GM18858 (cell line): ENCODE measurements around the gene DHRS2.

Experiments used
- ATAC-seq: cut with Tn5 transposase; IDR thresholded peaks from one replicate; pipeline ENCODE4 v1.9.1; 2021; ENCODE audit not compliant: unreplicated experiment

The DHRS2 gene

DNA sequence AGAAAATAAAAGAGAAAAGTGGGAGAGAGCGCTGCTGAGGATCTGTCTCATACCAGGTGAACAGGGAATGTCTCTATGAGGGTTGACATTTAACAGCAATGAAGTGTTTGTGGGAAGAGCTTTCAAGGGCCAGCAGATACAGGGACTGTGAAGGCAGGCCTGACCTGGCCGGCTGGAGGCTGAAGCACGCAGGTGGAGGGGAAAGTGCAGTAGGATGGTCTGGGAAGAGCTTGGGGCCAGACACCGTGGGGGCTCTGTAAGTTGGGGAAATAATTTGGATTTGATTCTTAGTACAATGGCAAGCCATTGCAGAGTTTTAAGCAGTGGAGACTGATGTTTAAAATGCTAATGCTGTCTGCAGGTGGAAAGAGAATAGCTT, 23.8 kb upstream of the DHRS2 start:
- ATAC-seq, result no peak

DNA sequence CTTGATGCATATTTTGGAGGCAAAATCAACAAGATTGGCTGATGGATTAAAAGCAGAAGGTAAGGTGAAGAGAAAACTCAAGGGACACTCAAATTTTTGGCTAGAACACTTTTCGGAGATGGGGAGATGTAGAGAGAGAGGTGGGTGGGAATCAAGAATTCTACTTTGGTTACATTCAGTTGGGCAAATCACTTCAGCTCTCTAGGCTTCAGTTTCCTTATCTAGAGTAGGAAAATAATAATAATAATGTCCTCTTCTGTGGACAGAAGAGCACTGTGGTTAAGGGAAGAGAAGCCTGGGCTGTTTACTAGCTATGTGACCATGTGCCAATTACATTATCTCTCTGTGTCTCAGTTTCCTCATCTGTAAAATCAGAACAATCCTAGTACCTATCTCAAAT, 23.4 kb upstream of the DHRS2 start:
- ATAC-seq, result no peak

DNA sequence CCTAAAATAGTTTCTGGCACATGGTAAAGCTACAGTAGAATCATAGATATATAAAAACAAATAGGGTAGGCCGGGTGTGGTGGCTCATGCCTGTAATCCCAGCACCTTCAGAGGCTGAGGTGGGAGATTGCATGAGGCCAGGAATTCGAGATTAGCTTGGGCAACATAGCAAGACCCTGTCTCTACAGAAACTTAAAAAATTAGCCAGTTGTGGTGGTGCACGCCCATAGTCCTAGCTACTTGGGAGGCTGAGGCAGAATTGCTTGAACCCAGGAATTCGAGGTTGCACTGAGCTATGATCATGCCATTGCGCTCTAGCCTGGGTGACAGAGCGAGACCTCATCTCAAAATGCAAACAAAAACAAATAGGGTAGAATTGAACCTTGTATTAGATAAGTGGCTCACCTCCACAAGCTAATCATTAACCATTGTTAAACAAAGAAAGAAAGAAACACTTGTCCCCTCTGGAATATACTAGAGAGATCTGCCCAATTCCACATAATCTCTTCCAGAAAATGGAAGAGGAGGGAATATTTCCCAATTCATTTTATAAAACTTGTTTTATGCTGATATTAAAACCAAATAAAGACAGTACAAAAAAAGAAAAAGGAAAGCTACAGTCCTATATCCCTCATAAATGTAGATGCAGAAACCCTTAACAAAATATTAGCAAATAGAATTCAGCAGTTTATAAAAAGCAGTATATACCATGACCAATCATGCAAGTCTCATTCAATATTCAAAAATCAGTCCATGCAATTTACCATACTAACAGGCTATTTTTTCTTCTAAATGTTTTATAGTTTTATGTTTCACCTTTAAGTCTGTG, 22.7 kb upstream of the DHRS2 start:
- no peak for ATAC-seq

DNA sequence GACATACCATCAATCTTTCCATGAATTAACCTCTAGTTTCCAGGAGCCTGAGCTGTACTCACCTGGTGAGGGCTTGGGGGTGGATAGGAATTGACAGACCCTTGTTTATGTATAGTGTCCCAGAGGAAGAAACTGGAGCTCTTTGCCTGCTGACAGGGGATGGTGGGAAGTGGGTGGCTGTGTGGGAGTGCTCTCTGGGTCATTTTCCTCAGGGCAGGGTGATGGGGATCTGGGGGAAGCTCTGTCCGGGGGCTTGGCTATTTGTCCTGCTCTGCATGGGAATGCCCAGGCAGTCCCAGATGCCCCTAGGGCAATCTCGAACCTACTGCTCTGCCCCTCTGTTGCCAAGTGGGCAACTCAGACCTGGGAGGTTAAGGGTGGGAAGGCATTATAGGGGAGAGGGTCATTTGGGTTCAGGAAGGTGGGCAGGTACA, 21.8 kb upstream of the DHRS2 start:
- ATAC-seq, result no peak

DNA sequence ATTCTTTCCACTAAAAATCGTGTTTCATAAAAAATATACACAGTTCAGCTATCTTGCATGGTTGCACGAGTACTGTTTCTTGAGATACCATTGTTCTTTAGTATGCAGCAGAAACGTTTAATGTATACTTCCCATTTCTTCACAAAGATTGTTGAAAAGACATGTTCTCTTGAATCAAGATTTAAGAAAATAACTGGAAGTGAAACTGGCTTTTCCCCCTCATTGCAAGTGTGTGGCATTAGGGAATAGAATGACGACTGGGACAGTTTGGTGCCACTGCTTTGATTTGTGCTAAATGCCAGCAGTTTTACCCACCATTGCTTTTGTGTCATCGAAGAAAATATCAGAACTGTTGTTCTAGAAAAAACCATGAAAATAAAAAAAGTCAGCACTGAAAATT, 20.3 kb upstream of the DHRS2 start:
- ATAC-seq, result no peak

DNA sequence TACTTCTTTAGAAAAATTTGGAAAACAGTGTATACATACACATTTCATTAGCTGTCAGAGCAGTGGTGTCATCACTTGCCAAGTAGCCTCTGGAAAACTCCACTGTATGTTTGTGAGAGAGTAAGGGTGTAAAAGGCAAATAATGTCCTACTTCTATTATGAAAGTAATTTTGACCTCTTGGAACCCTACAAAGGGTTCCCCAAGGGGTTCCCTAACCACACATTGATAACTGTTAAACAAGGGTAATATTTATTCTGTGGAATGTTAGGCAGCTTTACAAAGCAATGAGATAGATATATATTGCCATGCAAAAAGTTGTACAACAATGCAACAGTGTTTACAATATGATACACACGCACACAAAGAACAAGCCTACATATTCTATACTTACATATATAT, 18.6 kb upstream of the DHRS2 start:
- ATAC-seq, result no peak

DNA sequence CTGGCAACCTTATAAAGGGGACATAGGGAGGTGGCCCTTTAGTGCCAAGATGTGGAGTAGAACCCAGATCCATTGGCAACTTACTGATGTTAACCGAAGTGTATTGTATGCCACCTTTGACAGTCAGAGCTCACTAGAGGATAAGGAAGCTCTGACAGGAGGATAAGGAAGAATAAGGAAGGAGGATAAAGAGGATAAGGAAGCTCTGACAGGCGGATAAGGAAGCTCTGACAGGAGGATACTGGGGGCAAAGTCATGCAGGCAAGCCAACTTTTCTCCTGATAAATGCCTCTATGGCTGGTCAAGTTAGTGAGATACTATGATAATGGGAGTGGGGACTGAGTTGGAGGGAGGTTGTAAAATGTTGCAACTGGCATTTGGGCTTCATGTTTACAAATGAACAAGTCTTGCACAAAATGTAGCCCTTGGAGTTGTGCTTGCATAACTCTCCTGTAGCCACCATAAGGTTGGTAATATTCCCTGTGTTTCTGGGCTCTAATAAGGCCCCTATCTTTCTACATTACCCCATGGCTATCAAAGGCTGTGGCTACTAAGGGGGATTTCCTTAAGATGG, 17.7 kb upstream of the DHRS2 start:
- no peak for ATAC-seq

DNA sequence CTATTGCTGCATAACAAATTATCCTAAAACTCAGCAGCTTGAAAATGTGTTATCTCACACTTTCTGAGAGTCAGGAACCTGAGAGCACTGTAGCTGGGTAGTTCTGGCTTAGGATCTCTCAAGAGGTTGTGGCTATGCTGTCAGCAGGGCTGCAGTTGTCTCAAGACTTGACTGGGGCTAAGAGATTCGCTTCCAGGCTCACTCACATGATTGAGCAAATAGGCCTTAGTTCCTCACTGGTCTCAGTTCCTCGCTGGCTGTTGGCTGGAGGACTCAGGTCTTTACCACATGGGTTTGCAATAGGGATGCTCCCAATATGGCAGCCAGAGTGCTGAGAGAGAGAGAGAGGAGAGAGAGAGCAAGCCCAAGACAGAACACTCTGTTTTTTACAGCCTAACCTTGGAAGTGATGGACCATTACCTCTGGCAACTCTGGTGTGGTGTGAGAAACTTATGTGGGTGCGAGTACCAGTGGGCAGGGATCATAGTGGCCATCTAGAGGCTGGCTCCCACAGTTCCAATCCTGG, 15.9 kb upstream of the DHRS2 start:
- no peak for ATAC-seq

DNA sequence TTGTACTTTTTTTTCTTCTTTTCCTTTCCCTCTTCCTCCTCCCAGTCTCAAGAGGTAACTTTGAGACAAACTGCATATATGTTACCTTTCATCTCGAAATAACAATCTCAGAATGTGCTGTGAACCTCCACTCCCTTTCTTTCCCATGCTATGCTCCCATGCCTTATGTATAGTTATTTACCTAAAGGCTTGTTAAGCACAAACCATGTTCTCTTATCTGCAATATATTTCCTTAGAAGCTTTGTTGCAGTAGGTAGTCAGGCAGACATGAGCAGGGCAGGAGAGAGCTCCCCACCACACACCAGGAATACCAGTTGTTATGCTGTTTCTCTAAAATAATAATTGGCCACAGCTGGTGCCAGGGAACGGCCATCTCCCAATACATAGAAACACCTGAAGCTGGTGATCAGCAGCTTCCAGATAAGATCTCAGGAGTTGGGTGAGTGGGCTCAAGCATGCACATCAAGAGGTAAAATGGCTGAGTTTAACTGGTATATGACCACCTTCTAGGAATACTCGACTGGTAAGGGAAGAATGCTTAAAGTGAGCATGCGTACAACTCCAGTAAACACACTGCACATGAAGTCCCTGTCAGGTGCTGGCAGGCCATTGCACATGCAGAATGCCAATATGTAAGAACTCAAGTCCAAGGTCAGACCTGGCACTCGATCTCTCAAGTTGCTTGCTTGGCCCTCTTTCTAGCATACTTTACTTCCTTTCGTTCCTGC, 14.8 kb upstream of the DHRS2 start:
- ATAC-seq, result no peak

DNA sequence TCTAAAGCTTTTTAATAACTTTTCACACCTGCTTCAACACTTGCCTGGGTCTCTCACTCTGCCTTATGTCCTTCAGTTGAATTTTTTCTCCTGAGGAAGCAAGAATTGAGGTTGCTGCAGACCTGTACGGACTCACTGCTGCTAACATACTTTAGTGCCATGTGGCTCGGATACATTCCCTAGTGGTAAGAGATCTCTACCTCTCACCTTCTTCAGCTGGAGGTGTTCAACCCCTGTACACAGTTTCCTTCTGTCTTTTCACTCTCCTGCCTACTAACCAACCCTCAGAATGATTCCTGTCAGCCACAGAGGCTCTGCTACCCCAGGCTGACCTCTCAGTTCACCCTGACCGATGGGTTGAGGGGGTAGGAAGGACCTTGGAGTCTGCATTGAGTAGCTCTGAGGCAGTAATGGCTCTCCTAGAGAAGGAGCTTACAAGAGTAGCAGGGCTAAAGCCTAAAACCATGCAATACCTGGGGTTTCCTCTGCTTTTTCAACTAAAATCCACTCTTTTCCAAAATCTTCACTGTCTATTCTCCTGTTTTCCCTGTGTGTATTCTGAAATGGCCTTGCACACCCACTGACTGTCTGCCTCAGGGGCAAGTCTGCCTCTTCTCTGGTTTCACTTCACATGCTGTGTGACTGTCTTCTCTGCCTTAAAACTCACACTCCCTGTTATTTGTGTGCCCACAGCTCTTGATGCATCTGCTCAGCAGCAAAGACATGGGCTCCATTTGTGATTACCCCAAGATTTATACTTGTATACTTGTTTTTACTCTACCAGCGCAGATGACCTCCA, 14.0 kb upstream of the DHRS2 start:
- ATAC-seq, result no peak

DNA sequence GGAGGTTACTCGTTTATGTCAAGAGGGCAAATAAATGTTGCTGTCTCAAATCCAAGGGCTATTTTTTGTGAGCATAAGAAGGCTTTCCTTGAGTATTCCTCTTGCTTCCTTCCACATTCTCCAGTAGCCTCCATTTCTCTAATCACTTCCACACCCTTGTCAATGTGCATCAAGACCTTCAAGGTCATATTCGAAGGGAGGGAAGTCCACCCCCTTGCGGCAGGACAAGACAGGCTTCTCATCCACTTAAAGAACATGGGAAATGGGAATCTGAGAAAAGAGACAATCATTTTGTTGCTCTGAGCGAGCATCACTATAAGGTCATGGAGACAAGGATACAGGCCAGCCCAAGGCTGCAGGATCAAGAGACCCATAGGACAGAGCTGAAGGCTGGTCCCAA, 13.2 kb upstream of the DHRS2 start:
- ATAC-seq, result no peak

DNA sequence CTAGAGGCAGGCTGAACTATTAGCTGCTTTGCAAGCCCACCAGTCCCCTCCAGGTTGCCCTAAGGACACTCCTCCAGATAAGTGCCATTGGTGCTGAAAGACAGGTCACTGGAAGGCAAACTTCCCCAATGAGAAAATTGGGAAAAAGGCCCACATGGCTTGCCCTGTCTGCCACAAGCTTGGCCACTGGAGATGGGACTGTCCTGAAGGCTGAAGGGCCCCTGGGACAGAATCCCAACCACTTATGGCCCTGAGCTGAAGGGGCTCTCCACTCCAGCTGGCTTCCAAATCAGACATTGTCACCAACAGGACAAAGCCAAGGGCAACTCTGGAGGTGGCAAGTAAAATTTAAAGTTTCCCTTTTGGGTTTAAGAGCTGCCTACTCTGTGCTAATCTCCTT, 12.2 kb upstream of the DHRS2 start:
- no peak for ATAC-seq

DNA sequence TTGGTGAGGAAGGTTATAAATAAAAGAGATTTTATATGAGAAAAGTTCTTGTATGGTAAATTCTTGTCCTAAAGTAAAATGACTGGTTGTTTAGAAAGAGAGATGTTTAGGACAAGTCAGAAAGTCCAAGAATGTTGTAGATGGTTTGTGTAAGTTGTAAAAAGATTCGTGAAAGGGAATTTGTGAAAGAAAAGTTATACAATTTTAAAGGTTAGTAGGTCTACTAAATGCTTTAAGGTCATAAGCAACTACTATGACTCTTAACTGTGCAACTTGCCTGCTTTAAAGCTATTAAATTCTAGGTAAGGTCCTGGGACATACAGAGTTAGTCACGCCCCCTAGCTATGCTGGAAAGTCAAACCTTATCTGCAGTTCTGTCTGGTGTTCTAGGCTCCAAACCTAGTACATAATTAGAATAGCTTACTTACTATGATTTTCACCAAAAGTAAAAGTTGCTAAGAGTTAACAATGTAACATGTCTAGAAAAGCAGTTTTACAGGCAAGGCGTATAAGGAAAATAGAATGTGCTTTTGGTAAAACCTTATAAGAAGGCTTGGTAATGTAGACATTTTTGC, 11.2 kb upstream of the DHRS2 start:
- no peak for ATAC-seq

DNA sequence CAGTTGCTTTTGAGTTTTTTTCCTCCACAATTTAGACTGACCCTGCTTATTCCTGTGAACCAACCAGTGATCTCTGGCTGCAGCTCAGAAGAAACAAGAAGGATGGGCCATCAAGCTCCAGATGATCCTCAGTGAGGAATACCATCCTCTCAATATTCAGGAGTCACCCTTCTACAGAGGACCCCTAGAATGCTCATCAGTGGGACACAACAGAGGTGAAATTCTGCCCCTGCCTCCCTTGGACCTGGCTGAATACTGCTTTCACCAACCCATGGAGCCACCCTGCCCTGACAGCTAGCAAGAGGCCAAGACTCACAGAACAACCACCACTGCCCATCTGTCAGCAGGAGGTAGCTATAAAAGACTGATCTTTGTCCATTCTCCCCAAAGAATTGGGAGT, 9.2 kb upstream of the DHRS2 start:
- no peak for ATAC-seq

DNA sequence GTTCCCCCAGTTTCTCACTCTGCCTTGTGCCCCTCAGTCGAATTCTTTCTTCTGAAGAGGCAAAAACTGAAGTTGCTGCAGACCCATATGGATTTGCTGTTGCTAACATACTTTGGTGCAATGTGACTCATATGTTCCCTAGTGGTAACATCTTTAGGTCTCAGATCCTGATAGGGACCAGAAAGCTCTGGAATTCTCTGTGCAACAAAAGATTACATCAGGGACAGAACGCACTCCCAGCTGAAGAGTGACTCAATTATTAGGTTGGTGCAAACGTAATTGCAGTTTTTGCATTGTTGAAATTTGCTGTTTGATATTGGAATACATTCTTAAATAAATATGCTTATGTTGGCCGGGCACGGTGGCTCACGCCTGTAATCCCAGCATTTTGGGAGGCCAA, 8.2 kb upstream of the DHRS2 start:
- no peak for ATAC-seq

DNA sequence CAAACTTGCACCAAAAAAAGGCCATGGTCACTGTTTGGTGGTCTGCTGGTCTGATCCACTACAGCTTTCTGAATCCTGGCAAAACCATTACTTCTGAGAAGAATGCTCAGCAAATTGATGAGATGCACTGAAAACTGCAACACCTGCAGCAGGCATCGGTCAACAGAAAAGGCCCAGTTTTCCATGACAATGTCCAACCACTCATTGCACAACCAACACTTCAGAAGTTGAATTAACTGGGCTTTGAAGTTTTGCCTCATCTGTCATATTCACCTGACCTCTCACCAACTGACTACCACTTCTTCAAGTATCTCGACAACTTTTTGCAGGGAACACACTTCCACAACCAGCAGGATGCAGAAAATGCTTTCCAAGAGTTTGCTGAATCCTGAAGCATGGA, 7.0 kb upstream of the DHRS2 start:
- no peak for ATAC-seq

DNA sequence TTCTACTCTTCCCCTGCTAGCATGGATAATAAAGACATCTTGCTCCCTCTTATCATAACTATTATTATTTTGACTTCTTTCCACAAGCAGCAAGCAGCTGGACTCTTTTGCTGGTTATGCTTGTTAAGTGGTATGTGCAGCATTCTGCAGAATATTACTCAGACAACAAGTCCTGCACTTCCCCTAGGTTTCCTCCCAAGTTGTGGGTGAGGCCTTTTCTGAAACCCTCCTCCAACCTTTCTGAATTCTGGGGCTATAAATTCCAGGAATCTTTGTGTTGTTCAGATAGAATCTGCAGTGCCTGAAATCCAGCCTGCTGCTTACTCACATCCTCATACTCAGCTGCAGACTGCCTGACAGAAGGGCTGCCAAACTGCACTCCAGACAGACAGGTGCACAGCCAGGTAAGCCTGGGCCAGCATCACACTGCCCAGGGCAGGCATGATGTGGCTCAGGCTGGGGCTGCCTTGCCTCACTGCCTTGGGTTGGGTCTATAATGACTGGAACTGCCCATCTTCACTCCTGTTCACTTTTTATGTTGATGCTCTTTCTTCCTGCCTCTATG, 6.2 kb upstream of the DHRS2 start:
- ATAC-seq, result no peak

DNA sequence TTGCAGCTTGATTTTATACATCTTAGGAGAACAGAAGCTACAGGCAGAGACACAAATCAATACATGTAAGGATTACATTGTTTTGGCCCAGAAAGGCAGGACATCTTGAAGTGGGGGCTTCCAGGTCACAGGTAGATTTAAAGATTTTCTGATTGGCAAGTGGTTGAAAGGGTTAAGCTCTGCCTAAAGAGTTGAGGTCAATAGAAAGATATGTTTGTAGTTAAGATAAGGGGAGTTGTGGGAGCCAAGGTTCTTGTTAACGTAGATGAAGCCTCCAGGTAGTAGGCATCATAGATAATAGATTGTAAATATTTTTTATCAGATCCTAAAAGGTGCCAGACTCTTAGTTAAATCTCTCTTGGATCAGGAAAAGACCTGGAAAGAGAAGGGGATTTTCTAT, 5.5 kb upstream of the DHRS2 start:
- ATAC-seq, result no peak

DNA sequence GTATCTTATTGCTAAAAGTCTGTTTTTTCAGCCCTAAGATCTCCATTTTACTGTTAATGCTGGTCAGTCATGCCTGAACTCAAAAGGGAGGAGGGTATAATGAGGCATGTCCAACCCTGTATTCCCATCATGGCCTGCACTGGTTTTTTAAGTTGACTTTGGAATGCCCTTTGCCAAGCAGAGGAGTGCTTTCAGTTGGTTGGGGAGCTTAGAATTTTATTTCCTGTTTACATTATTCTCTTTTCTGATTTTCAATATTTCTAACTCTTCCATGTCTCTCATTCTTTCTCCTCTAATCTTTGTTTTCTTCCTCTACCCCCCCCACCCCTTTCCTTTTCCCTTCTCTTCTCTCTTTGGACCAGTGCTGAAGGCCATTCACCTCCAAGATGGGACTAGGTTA, 4.9 kb upstream of the DHRS2 start:
- no peak for ATAC-seq

DNA sequence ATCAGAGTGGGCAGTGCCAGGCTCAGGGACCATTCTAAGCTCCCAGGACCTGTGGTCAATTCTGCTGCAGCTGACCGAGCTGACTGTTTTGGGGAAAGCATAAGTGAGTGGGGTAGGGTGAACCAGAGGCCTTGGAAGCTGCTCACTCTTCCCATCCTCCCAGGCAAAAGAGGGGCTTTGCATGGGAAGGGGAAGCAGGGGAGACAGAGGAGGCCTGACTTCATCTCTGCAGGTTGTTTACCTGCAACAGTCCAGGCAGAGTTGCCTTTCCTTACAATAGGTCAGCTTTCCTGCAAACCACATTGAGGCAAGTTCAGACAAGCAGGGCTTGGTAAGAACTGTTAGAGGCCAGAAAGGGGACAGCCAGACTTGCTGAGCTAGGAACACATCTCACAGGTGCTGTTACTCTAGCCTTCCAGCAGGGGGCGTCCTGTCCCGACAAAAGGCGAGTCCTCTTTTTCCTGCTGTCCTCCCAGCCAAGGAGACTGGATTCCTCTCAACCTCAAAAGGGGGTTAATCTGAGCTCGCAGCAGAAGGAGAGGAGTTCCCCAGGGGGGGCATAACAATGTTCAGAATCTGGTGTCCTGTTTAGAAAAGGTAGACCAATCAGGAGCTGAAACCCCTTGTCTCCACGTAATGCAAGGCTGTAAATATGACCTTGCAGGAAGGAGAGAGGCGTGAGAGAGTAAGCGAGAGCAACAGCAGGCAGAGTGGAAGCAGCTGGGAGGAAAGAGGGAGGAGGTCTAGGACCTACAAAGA, 4.3 kb upstream of the DHRS2 start:
- ATAC-seq, result peak; percentile 43
